CD4-positive, alpha-beta T cell treated with Interleukin-1 beta for 1 hour (primary cell): ENCODE measurements around the gene BAHD1.

Experiments used
- DNase-seq, 2 donors: peaks; one replicate each; pipeline ENCODE4 v3.0.0-alpha.2; 2020 to 2022

The BAHD1 gene

GRCh38 chr15:40468898-40469331 lies 28.2 kb downstream of the BAHD1 start:
- DNase-seq, result no peak

GRCh38 chr15:40469776-40470390 lies 29.1 kb downstream of the BAHD1 start:
- no peak for DNase-seq

GRCh38 chr15:40470423-40471104 lies 29.8 kb downstream of the BAHD1 start, which contains the start of gene CHST14:
TSS of gene CHST14 (plus strand) at chr15:40470984. CDS start at chr15:40471214, 230 bp downstream.
- peak; percentile 63 to 68 for DNase-seq

- DNase-seq, result peak in 1 of 2 donors; percentile 29
These were observed 30.5 kb downstream of the BAHD1 start for GRCh38 chr15:40471105-40471807.

GRCh38 chr15:40471808-40472150 lies 31.0 kb downstream of the BAHD1 start:
- DNase-seq, result no peak

GRCh38 chr15:40472171-40472727 lies 31.5 kb downstream of the BAHD1 start:
- DNase-seq, result no peak

GRCh38 chr15:40474581-40474980 lies 33.8 kb downstream of the BAHD1 start:
- DNase-seq, result no peak

GRCh38 chr15:40477642-40478327 lies 37.0 kb downstream of the BAHD1 start:
- no peak for DNase-seq

GRCh38 chr15:40479024-40479423 lies 38.3 kb downstream of the BAHD1 start:
- no peak for DNase-seq

GRCh38 chr15:40481341-40482074 lies 40.8 kb downstream of the BAHD1 start:
- DNase-seq, result no peak

GRCh38 chr15:40483919-40484318 lies 43.2 kb downstream of the BAHD1 start:
- DNase-seq, result no peak

- no peak for DNase-seq
These were observed 45.5 kb downstream of the BAHD1 start for GRCh38 chr15:40486066-40486770.

- DNase-seq, result no peak
These were observed 47.3 kb downstream of the BAHD1 start for GRCh38 chr15:40487816-40488682.

- no peak for DNase-seq
These were observed 48.8 kb downstream of the BAHD1 start for GRCh38 chr15:40489274-40490175.

- peak in 1 of 2 donors; percentile 51 for DNase-seq
These were observed 52.5 kb downstream of the BAHD1 start for GRCh38 chr15:40493089-40493840.

GRCh38 chr15:40495516-40495915 lies 54.8 kb downstream of the BAHD1 start:
- no peak for DNase-seq

GRCh38 chr15:40498418-40498817 lies 57.7 kb downstream of the BAHD1 start:
- no peak for DNase-seq

GRCh38 chr15:40498891-40499290 lies 58.1 kb downstream of the BAHD1 start:
- DNase-seq, result no peak

GRCh38 chr15:40499931-40500330 lies 59.2 kb downstream of the BAHD1 start:
- no peak for DNase-seq
